Measurements from ENCODE around the gene CLCN6.

The CLCN6 gene

GRCh38 chr1:11787251-11787803, 18.7 kb upstream of the CLCN6 start:
- no peak overlapping the region for H3K27ac ChIP-seq (ENCODE audit: low read length)

GRCh38 chr1:11787804-11788436, 18.1 kb upstream of the CLCN6 start:
- H3K9me2 ChIP-seq (replicated peaks; ENCODE audit: insufficient read depth, low read length), result no peaks in the 10 kb centered on the region
- no peaks in the 10 kb centered on the region for H3K36me3 ChIP-seq (replicated peaks; ENCODE audit: insufficient read depth, low read length)
- peaks cover 14% of the 10 kb centered on the region for H3K4me1 ChIP-seq (ENCODE audit: low read length)
- peaks cover 17% of the 10 kb centered on the region for H3F3A ChIP-seq (ENCODE audit: insufficient read depth, low read length)
- no peak overlapping the region for H3K4me3 ChIP-seq (ENCODE audit: low read length)
- H3K4me2 ChIP-seq (ENCODE audit: low read depth, low read length), result no peak overlapping the region
- no peaks in the 10 kb centered on the region for H4K20me1 ChIP-seq (ENCODE audit: insufficient read depth, low read length)
- DNase-seq, result no peak
- no peak overlapping the region for H3K9ac ChIP-seq (ENCODE audit: low read length)
- TF ChIP-seq EZH2 (optimal IDR thresholded peaks at IDR 0.05; ENCODE audit: low read depth, low read length) (no peak), CTCF (IDR thresholded peaks at IDR 0.05; ENCODE audit: low read length) (no peak), EZH2phosphoT487 (IDR thresholded peaks at IDR 0.05; ENCODE audit: low read length) (no peak)
- no peaks in the 10 kb centered on the region for H3K79me2 ChIP-seq (ENCODE audit: low read length)
- no peaks in the 10 kb centered on the region for H3K9me3 ChIP-seq (replicated peaks; ENCODE audit: insufficient read depth, low read length)
- no peaks in the 10 kb centered on the region for H3K27me3 ChIP-seq (replicated peaks; ENCODE audit: insufficient read depth, low read length)
- no peak overlapping the region for H2AFZ ChIP-seq (ENCODE audit: low read length)
- H3K27ac ChIP-seq (ENCODE audit: low read length), result no peak overlapping the region

More at GRCh38 chr1:11787251-11787803, 18.7 kb upstream of the CLCN6 start:
- Histone ChIP-seq H3K4me1 (ENCODE audit: low read length) (peaks cover 15% of the 10 kb centered on the region), H4K20me1 (ENCODE audit: insufficient read depth, low read length) (no peaks in the 10 kb centered on the region), H3K4me2 (ENCODE audit: low read depth, low read length) (no peak overlapping the region), H3K36me3 (replicated peaks; ENCODE audit: insufficient read depth, low read length) (no peaks in the 10 kb centered on the region), H2AFZ (ENCODE audit: low read length) (no peak overlapping the region), H3K9me3 (replicated peaks; ENCODE audit: insufficient read depth, low read length) (no peaks in the 10 kb centered on the region), H3F3A (ENCODE audit: insufficient read depth, low read length) (peaks cover 17% of the 10 kb centered on the region), H3K27me3 (replicated peaks; ENCODE audit: insufficient read depth, low read length) (no peaks in the 10 kb centered on the region), H3K4me3 (ENCODE audit: low read length) (no peak overlapping the region), H3K9ac (ENCODE audit: low read length) (no peak overlapping the region), H3K79me2 (ENCODE audit: low read length) (no peaks in the 10 kb centered on the region), H3K9me2 (replicated peaks; ENCODE audit: insufficient read depth, low read length) (no peaks in the 10 kb centered on the region)
- no peak for DNase-seq
- no peak for TF ChIP-seq EZH2phosphoT487 (IDR thresholded peaks at IDR 0.05; ENCODE audit: low read length)
- TF ChIP-seq CTCF (IDR thresholded peaks at IDR 0.05; ENCODE audit: low read length), result no peak
- no peak for TF ChIP-seq EZH2 (optimal IDR thresholded peaks at IDR 0.05; ENCODE audit: low read depth, low read length)

DNA sequence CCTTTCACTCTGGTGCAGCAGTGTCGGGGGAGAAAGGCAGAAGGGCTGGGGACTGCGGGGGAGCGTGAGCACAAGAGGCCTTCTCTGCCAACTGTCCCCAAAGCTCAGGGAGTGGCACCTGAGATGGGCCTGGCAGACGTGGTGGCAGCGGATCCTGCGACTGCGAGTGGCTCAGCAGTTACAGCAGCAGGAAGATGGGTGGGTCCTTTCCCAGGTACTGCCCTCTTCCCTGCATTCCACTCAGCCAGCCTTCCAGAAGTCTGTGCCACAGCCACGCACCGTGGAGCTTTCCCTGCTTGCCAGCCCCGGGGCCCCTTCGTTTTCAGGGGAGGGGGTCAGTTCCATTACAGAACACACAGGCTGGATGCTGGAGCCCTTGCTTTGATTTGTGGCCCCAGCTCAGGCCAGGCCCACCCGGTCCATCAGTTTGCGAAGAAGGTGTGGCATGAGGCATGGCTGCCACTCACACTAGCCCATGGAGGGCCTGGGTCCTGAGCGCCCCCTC, 17.4 kb upstream of the CLCN6 start:
- no peak overlapping the region for H3K9ac ChIP-seq (ENCODE audit: low read length)
- H3K27me3 ChIP-seq (replicated peaks; ENCODE audit: insufficient read depth, low read length), result no peaks in the 10 kb centered on the region
- H3K4me2 ChIP-seq (ENCODE audit: low read depth, low read length), result no peak overlapping the region
- DNase-seq, result no peak
- no peak overlapping the region for H3K27ac ChIP-seq (ENCODE audit: low read length)
- no peaks in the 10 kb centered on the region for H3K9me3 ChIP-seq (replicated peaks; ENCODE audit: insufficient read depth, low read length)
- no peak overlapping the region for H2AFZ ChIP-seq (ENCODE audit: low read length)
- H3K36me3 ChIP-seq (replicated peaks; ENCODE audit: insufficient read depth, low read length), result no peaks in the 10 kb centered on the region
- TF ChIP-seq EZH2 (optimal IDR thresholded peaks at IDR 0.05; ENCODE audit: low read depth, low read length) (no peak), EZH2phosphoT487 (IDR thresholded peaks at IDR 0.05; ENCODE audit: low read length) (no peak), CTCF (IDR thresholded peaks at IDR 0.05; ENCODE audit: low read length) (no peak)
- no peaks in the 10 kb centered on the region for H4K20me1 ChIP-seq (ENCODE audit: insufficient read depth, low read length)
- H3K4me3 ChIP-seq (ENCODE audit: low read length), result no peak overlapping the region
- no peaks in the 10 kb centered on the region for H3K79me2 ChIP-seq (ENCODE audit: low read length)
- peaks cover 12% of the 10 kb centered on the region for H3K4me1 ChIP-seq (ENCODE audit: low read length)
- peaks cover 14% of the 10 kb centered on the region for H3F3A ChIP-seq (ENCODE audit: insufficient read depth, low read length)
- no peaks in the 10 kb centered on the region for H3K9me2 ChIP-seq (replicated peaks; ENCODE audit: insufficient read depth, low read length)

All from MM.1S (cell line).